CD4-positive, alpha-beta T cell treated with Interleukin-12 subunit alpha and Interleukin-12 subunit beta, for 1 hour (primary cell): ENCODE data around the gene ULK2.
A peak's percentile ranks its signal among the peaks of the same experiment; 100 is the strongest.
"Not testable (repeated sequence)": the region's sequence is repeated elsewhere in the genome, so short reads cannot be mapped to it uniquely, and the experiment has no call there.

ENCODE experiments used
- DNase-seq: peaks from one replicate; pipeline ENCODE4 v3.0.0-alpha.2; 2020

Gene ULK2

GRCh38 chr17:19860647-19861177 lies 7.0 kb downstream of the ULK2 start:
- DNase-seq: not testable (repeated sequence)

GRCh38 chr17:19857640-19858039 lies 10.1 kb downstream of the ULK2 start:
- DNase-seq: no peak

GRCh38 chr17:19833914-19834313 lies 33.8 kb downstream of the ULK2 start:
- DNase-seq: no peak

GRCh38 chr17:19830061-19830460 lies 37.7 kb downstream of the ULK2 start:
- DNase-seq: no peak

- DNase-seq: peak; percentile 4
Observed at GRCh38 chr17:19812407-19812806, 55.3 kb downstream of the ULK2 start.

GRCh38 chr17:19805006-19805405 lies 62.7 kb downstream of the ULK2 start:
- no peak for DNase-seq

- DNase-seq: no peak
Observed at GRCh38 chr17:19800571-19800970, 67.2 kb downstream of the ULK2 start.

GRCh38 chr17:19799796-19800195 lies 67.9 kb downstream of the ULK2 start:
- DNase-seq: no peak

- no peak for DNase-seq
Observed at GRCh38 chr17:19796457-19796856, 71.3 kb downstream of the ULK2 start.

GRCh38 chr17:19791918-19792550 lies 75.7 kb downstream of the ULK2 start:
- DNase-seq: no peak

- no peak for DNase-seq
Observed at GRCh38 chr17:19787733-19788357, 79.9 kb downstream of the ULK2 start.

- no peak for DNase-seq
Observed at GRCh38 chr17:19785854-19786253, 81.9 kb downstream of the ULK2 start.

- DNase-seq: no peak
Observed at GRCh38 chr17:19781488-19782458, 86.0 kb downstream of the ULK2 start.

GRCh38 chr17:19780846-19781245 lies 86.9 kb downstream of the ULK2 start:
- DNase-seq: no peak

GRCh38 chr17:19773534-19773933 lies 94.2 kb downstream of the ULK2 start:
- DNase-seq: no peak

GRCh38 chr17:19771971-19772630 lies 95.6 kb downstream of the ULK2 start:
- peak; percentile 71 for DNase-seq

GRCh38 chr17:19770985-19771735 lies 96.6 kb downstream of the ULK2 start:
- DNase-seq: no peak

- DNase-seq: no peak
Observed at GRCh38 chr17:19769946-19770652, 97.6 kb downstream of the ULK2 start.

GRCh38 chr17:19768046-19768782 lies 99.5 kb downstream of the ULK2 start:
- no peak for DNase-seq

GRCh38 chr17:19766421-19767270 lies 101.1 kb downstream of the ULK2 start:
- peak; percentile 77 for DNase-seq
